OCI-LY1 (cell line): ENCODE data around the gene CNTNAP2.

Source experiments
- CTCF ChIP-seq: fragments of 200-600 bp; sonication (generic), shearing (Covaris generic); IDR thresholded peaks from 2 replicates; pipeline ENCODE4 v1.5.1; 2017; ENCODE audit warnings: mild to moderate bottlenecking, antibody characterized with exemption, low read length, moderate library complexity, mixed read lengths
- EZH2 ChIP-seq: fragments of 200-600 bp; sonication (generic), shearing (Covaris generic); IDR thresholded peaks from 2 replicates; pipeline ENCODE4 v1.8.0; 2017; ENCODE audit warnings: borderline replicate concordance, mixed run types, mild to moderate bottlenecking, antibody characterized with exemption, low read length, moderate library complexity, mixed read lengths

- TF ChIP-seq EZH2 = no peak
- no peak for TF ChIP-seq CTCF
Measured at GRCh38 chr7:147711447-147711846, 1594.8 kb downstream of the CNTNAP2 start.
